LNCaP clone FGC (cell line): Measurements from ENCODE around the gene ZEB2.

ENCODE experiments used
- DNase-seq: peaks from one replicate; pipeline ENCODE4 v3.0.0-alpha.2; 2011; ENCODE audit warnings: low read depth
- H3K4me3 ChIP-seq: 2 replicates; pipeline ENCODE4 v1.5.1; 2011; ENCODE audit warnings: mild to moderate bottlenecking, low read depth, low read length, control low read depth
- TF ChIP-seq, protein P1 (sequence below): IDR thresholded peaks from 2 replicates; pipeline ENCODE4 v1.5.1; 2012; ENCODE audit warnings: mild to moderate bottlenecking; ENCODE audit not compliant: control insufficient read depth, insufficient read depth; ENCODE audit errors: extremely low read depth

The ZEB2 gene

GRCh38 chr2:144511226-144511810, 8.6 kb downstream of the ZEB2 start:
- H3K4me3 ChIP-seq, result no peak overlapping the region
- DNase-seq, result no peak
- TF ChIP-seq, protein P1, sequence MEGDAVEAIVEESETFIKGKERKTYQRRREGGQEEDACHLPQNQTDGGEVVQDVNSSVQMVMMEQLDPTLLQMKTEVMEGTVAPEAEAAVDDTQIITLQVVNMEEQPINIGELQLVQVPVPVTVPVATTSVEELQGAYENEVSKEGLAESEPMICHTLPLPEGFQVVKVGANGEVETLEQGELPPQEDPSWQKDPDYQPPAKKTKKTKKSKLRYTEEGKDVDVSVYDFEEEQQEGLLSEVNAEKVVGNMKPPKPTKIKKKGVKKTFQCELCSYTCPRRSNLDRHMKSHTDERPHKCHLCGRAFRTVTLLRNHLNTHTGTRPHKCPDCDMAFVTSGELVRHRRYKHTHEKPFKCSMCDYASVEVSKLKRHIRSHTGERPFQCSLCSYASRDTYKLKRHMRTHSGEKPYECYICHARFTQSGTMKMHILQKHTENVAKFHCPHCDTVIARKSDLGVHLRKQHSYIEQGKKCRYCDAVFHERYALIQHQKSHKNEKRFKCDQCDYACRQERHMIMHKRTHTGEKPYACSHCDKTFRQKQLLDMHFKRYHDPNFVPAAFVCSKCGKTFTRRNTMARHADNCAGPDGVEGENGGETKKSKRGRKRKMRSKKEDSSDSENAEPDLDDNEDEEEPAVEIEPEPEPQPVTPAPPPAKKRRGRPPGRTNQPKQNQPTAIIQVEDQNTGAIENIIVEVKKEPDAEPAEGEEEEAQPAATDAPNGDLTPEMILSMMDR, result no peak

DNA sequence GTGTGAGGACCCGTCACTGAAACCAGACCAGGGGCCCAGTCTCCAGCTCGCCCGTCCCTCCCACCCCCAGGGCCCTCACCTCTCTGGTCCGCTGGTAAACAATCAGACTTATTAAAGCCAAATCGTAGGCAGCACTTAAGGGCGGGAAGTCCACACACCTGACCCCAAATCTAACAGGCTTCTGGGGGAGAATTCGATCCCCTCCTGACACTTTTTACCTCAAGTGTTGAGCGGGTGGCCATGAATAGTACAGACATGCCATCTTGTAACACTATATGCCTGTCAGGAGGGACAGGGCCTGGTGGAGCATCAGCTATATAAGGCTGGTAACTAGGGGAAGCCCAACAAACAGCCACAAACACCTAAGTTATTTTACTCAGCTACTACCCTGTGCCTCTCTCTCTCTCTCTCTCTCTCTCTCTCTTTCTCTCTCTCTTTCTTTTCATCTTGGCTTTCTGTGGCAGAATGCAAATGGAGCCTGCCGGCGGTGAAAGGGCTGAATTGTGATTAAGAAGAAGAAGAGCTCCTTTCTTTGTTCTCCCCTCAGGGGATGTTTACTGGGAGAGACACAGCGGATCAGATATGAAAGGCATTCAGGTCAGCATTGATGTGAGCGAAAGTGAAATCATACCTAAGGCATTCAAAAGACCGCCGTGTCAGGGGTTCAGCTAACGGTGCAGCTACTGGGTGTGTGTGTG, 9.5 kb downstream of the ZEB2 start:
- TF ChIP-seq, protein P1, result no peak
- H3K4me3 ChIP-seq, result no peak overlapping the region
- no peak for DNase-seq

DNA sequence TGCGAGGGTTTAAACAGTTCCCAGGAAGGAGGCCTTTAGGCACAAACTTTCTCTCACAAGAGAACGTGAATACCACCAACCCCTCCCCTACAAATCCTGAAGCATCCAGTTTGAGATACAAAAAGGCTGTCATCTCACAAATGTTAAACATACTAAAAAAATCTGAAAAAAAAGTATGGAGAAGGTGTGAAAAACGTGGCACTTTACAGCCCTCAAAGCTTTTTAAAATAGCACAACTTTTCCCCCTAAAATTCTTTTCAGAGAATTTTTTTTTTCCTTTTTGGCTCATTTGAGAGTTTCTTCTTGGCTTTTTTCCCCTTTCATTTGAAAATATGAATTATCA, 10.1 kb downstream of the ZEB2 start:
- TF ChIP-seq, protein P1, result no peak
- no peak for DNase-seq
- H3K4me3 ChIP-seq, result no peak overlapping the region

GRCh38 chr2:144509001-144509878, 10.7 kb downstream of the ZEB2 start:
- H3K4me3 ChIP-seq, result no peak overlapping the region
- TF ChIP-seq, protein P1, result no peak
- DNase-seq, result no peak

- H3K4me3 ChIP-seq, result no peak overlapping the region
- TF ChIP-seq, protein P1, result no peak
- DNase-seq, result no peak
These were observed 11.6 kb downstream of the ZEB2 start for GRCh38 chr2:144508172-144508851.

GRCh38 chr2:144507441-144508171, 12.3 kb downstream of the ZEB2 start:
- no peak overlapping the region for H3K4me3 ChIP-seq
- no peak for DNase-seq
- TF ChIP-seq, protein P1, result no peak
